OCI-LY3 (cell line): ENCODE results near the gene LRRC4C.

Source experiments
- EZH2phosphoT487 ChIP-seq: fragments of 200-600 bp; shearing (Covaris generic); IDR thresholded peaks from 2 replicates; pipeline ENCODE4 v1.6.1; 2018; ENCODE audit warnings: antibody characterized with exemption, mixed run types, low read depth
- TF ChIP-seq, protein P1 (sequence below): fragments of 200-600, 300-600 bp; sonication (generic); IDR thresholded peaks from 2 replicates; pipeline ENCODE4 v1.5.1; 2014; ENCODE audit warnings: antibody characterized with exemption, low read length, low read depth

GRCh38 chr11:41451011-41451410 lies 8.4 kb downstream of the LRRC4C start:
- TF ChIP-seq, protein P1, sequence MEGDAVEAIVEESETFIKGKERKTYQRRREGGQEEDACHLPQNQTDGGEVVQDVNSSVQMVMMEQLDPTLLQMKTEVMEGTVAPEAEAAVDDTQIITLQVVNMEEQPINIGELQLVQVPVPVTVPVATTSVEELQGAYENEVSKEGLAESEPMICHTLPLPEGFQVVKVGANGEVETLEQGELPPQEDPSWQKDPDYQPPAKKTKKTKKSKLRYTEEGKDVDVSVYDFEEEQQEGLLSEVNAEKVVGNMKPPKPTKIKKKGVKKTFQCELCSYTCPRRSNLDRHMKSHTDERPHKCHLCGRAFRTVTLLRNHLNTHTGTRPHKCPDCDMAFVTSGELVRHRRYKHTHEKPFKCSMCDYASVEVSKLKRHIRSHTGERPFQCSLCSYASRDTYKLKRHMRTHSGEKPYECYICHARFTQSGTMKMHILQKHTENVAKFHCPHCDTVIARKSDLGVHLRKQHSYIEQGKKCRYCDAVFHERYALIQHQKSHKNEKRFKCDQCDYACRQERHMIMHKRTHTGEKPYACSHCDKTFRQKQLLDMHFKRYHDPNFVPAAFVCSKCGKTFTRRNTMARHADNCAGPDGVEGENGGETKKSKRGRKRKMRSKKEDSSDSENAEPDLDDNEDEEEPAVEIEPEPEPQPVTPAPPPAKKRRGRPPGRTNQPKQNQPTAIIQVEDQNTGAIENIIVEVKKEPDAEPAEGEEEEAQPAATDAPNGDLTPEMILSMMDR = no peak
- TF ChIP-seq EZH2phosphoT487 = no peak
